HFFc6 (cell line): Measurements from ENCODE around the gene DBP. TPM values are rescaled to one million over a fixed set of nuclear protein-coding genes. Genes with fewer than 3 reads are reported as not detected.
A peak's percentile ranks its signal among the peaks of the same experiment; 100 is the strongest.

Experiments
- DNase-seq: peaks from one replicate; pipeline ENCODE4 v3.0.0-alpha.2; 2018
- H3K27ac Mint-ChIP-seq: 2 replicates; pipeline ENCODE4 v1.8.0; 2020; ENCODE audit warnings: mild to moderate bottlenecking, mixed read lengths
- H3K27me3 Mint-ChIP-seq: 2 replicates; pipeline ENCODE4 v1.8.0; 2021; ENCODE audit warnings: mild to moderate bottlenecking, moderate library complexity, mixed read lengths; ENCODE audit not compliant: insufficient read depth
- H3K36me3 Mint-ChIP-seq: 2 replicates; pipeline ENCODE4 v1.8.0; 2021; ENCODE audit warnings: low read depth, mixed read lengths
- H3K4me1 Mint-ChIP-seq: 2 replicates; pipeline ENCODE4 v1.8.0; 2020; ENCODE audit warnings: low read depth, mixed read lengths
- H3K4me3 Mint-ChIP-seq: 2 replicates; pipeline ENCODE4 v1.8.0; 2020; ENCODE audit warnings: mild to moderate bottlenecking, moderate library complexity, mixed read lengths
- H3K9me3 Mint-ChIP-seq: 2 replicates; pipeline ENCODE4 v1.8.0; 2020; ENCODE audit warnings: mild to moderate bottlenecking, mixed read lengths
- CTCF ChIP-seq: fragments of 200-600 bp; sonication (generic); IDR thresholded peaks from 2 replicates; pipeline ENCODE4 v1.5.0; 2021; ENCODE audit warnings: antibody characterized with exemption, mild to moderate bottlenecking
- total RNA-seq, 6 experiments: library from RNA; stranded (reverse); fragmentation: NEBNext Ultra II Directional; extraction: Animal tissue kit (Norgen Biotek cat#: 25700); gene quantifications; 2 replicates in 1 of 6; 3 replicates in 5 of 6; pipeline ENCODE4 v1.2.3, GENCODE V29; 2021

Gene DBP
- total RNA-seq, 6 experiments from 2014 or later, result 3.8 to 5.7 (median 4.4) TPM

- peaks cover 28% of the 10 kb centered on the region for H3K4me1 Mint-ChIP-seq
- H3K9me3 Mint-ChIP-seq, result no peaks in the 10 kb centered on the region
- peaks cover 9% of the 10 kb centered on the region for H3K36me3 Mint-ChIP-seq
- H3K27me3 Mint-ChIP-seq, result no peaks in the 10 kb centered on the region; the same call in none of the 2 replicates
- no peak for DNase-seq
- TF ChIP-seq CTCF, result no peak
- no peak overlapping the region for H3K4me3 Mint-ChIP-seq
- H3K27ac Mint-ChIP-seq, result no peak overlapping the region
Measured at GRCh38 chr19:48627865-48628314, 9.3 kb downstream of the DBP start.

- no peak overlapping the region for H3K27ac Mint-ChIP-seq
- peaks cover 12% of the 10 kb centered on the region for H3K36me3 Mint-ChIP-seq
- H3K27me3 Mint-ChIP-seq, result no peaks in the 10 kb centered on the region; the same call in none of the 2 replicates
- H3K9me3 Mint-ChIP-seq, result no peaks in the 10 kb centered on the region
- no peak for TF ChIP-seq CTCF
- DNase-seq, result no peak
- no peak overlapping the region for H3K4me3 Mint-ChIP-seq
- H3K4me1 Mint-ChIP-seq, result peaks cover 26% of the 10 kb centered on the region
Measured at GRCh38 chr19:48627201-48627864, 9.8 kb downstream of the DBP start.

- Mint-ChIP-seq H3K27ac (no peak overlapping the region), H3K27me3 (no peaks in the 10 kb centered on the region; the same call in none of the 2 replicates), H3K9me3 (no peaks in the 10 kb centered on the region), H3K4me3 (no peak overlapping the region), H3K36me3 (peaks cover 20% of the 10 kb centered on the region), H3K4me1 (peaks cover 27% of the 10 kb centered on the region)
- no peak for DNase-seq
- TF ChIP-seq CTCF, result no peak
Measured at GRCh38 chr19:48625891-48626327, 11.3 kb downstream of the DBP start.

GRCh38 chr19:48624791-48625723 lies 12.1 kb downstream of the DBP start:
- DNase-seq, result no peak
- H3K4me1 Mint-ChIP-seq, result peaks cover 31% of the 10 kb centered on the region
- H3K36me3 Mint-ChIP-seq, result peaks cover 20% of the 10 kb centered on the region
- H3K4me3 Mint-ChIP-seq, result peak overlapping the region; percentile 89
- no peaks in the 10 kb centered on the region; the same call in 1 of the 2 replicates for H3K27me3 Mint-ChIP-seq
- H3K9me3 Mint-ChIP-seq, result no peaks in the 10 kb centered on the region
- no peak for TF ChIP-seq CTCF
- H3K27ac Mint-ChIP-seq, result peak overlapping the region; percentile 94

GRCh38 chr19:48624067-48624594 lies 13.0 kb downstream of the DBP start:
- no peaks in the 10 kb centered on the region; the same call in 1 of the 2 replicates for H3K27me3 Mint-ChIP-seq
- H3K9me3 Mint-ChIP-seq, result no peaks in the 10 kb centered on the region
- peak overlapping the region; percentile 94 for H3K27ac Mint-ChIP-seq
- peaks cover 24% of the 10 kb centered on the region for H3K36me3 Mint-ChIP-seq
- H3K4me1 Mint-ChIP-seq, result peaks cover 38% of the 10 kb centered on the region
- peak; percentile 96 for DNase-seq
- TF ChIP-seq CTCF, result no peak
- H3K4me3 Mint-ChIP-seq, result peak overlapping the region; percentile 89
